Activated T-helper 1 cell treated with Interleukin-2 at 50 U/mL for 16 hours (primary cell): Measurements from ENCODE around the gene NR5A1.

Experiments used
- DNase-seq: peaks from one replicate; pipeline ENCODE4 v3.0.0-alpha.2; 2020; ENCODE audit warnings: low read depth

The NR5A1 gene

GRCh38 chr9:124506931-124507879, at the start of gene NR5A1:
Gene NR5A1, minus strand, starts transcription at chr9:124507399. Its CDS starts 4,004 bp downstream, at chr9:124503395.
- no peak for DNase-seq

GRCh38 chr9:124555043-124555442, 47.8 kb upstream of the NR5A1 start:
- no peak for DNase-seq

GRCh38 chr9:124553738-124554137, 46.5 kb upstream of the NR5A1 start:
- no peak for DNase-seq

- no peak for DNase-seq
Measured at GRCh38 chr9:124552273-124552605, 45.0 kb upstream of the NR5A1 start.

- DNase-seq: no peak
Measured at GRCh38 chr9:124551472-124552272, 44.5 kb upstream of the NR5A1 start.

- no peak for DNase-seq
Measured at GRCh38 chr9:124550072-124550471, 42.9 kb upstream of the NR5A1 start.

GRCh38 chr9:124549016-124549415, 41.8 kb upstream of the NR5A1 start:
- no peak for DNase-seq

GRCh38 chr9:124544535-124544934, 37.3 kb upstream of the NR5A1 start:
- DNase-seq: no peak

GRCh38 chr9:124541824-124542223, 34.6 kb upstream of the NR5A1 start:
- no peak for DNase-seq

- DNase-seq: no peak
Measured at GRCh38 chr9:124537926-124538325, 30.7 kb upstream of the NR5A1 start.

GRCh38 chr9:124535846-124536245, 28.6 kb upstream of the NR5A1 start:
- no peak for DNase-seq

- no peak for DNase-seq
Measured at GRCh38 chr9:124532897-124533296, 25.7 kb upstream of the NR5A1 start.

GRCh38 chr9:124531115-124531514, 23.9 kb upstream of the NR5A1 start:
- no peak for DNase-seq

- no peak for DNase-seq
Measured at GRCh38 chr9:124530246-124530645, 23.0 kb upstream of the NR5A1 start.

GRCh38 chr9:124527781-124528180, 20.6 kb upstream of the NR5A1 start:
- no peak for DNase-seq

GRCh38 chr9:124526174-124526573, 19.0 kb upstream of the NR5A1 start:
- no peak for DNase-seq

GRCh38 chr9:124522121-124523098, 15.2 kb upstream of the NR5A1 start:
- no peak for DNase-seq

- no peak for DNase-seq
Measured at GRCh38 chr9:124521142-124521541, 13.9 kb upstream of the NR5A1 start.

- DNase-seq: no peak
Measured at GRCh38 chr9:124520206-124520596, 13.0 kb upstream of the NR5A1 start.

GRCh38 chr9:124518116-124518515, 10.9 kb upstream of the NR5A1 start:
- no peak for DNase-seq

GRCh38 chr9:124517600-124517999, 10.4 kb upstream of the NR5A1 start:
- DNase-seq: no peak

- no peak for DNase-seq
Measured at GRCh38 chr9:124514874-124515273, 7.7 kb upstream of the NR5A1 start.
